ENCODE measurements around the gene TANGO2.

GRCh38 chr22:20009582-20010306 is 11.2 kb upstream of the TANGO2 start:
- TF ChIP-seq CTCF (IDR thresholded peaks at IDR 0.05) (no peak), EZH2 (IDR thresholded peaks at IDR 0.05) (no peak), EZH2phosphoT487 (IDR thresholded peaks at IDR 0.05) (no peak)
